ENCODE results near the gene EFCAB6.

- TF ChIP-seq, protein P1, sequence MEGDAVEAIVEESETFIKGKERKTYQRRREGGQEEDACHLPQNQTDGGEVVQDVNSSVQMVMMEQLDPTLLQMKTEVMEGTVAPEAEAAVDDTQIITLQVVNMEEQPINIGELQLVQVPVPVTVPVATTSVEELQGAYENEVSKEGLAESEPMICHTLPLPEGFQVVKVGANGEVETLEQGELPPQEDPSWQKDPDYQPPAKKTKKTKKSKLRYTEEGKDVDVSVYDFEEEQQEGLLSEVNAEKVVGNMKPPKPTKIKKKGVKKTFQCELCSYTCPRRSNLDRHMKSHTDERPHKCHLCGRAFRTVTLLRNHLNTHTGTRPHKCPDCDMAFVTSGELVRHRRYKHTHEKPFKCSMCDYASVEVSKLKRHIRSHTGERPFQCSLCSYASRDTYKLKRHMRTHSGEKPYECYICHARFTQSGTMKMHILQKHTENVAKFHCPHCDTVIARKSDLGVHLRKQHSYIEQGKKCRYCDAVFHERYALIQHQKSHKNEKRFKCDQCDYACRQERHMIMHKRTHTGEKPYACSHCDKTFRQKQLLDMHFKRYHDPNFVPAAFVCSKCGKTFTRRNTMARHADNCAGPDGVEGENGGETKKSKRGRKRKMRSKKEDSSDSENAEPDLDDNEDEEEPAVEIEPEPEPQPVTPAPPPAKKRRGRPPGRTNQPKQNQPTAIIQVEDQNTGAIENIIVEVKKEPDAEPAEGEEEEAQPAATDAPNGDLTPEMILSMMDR (IDR thresholded peaks at IDR 0.05; ENCODE audit: low read depth, low read length, poor library complexity, severe bottlenecking) = no peak
- TF ChIP-seq EZH2phosphoT487 (IDR thresholded peaks at IDR 0.05; ENCODE audit: borderline replicate concordance, low read length) = no peak
Observed at GRCh38 chr22:43544289-43544673, 267.8 kb downstream of the EFCAB6 start.

All from DOHH2 (cell line).